ENCODE data around the gene ADAMTS7. TPM values are rescaled to one million over a fixed set of nuclear protein-coding genes. Genes with fewer than 3 reads are reported as not detected.
"Not testable (repeated sequence)": the region's sequence is repeated elsewhere in the genome, so short reads cannot be mapped to it uniquely, and the experiment has no call there.

ADAMTS7 gene
- total RNA-seq, 1 experiment from 2014 or later = 12.0 TPM

DNA sequence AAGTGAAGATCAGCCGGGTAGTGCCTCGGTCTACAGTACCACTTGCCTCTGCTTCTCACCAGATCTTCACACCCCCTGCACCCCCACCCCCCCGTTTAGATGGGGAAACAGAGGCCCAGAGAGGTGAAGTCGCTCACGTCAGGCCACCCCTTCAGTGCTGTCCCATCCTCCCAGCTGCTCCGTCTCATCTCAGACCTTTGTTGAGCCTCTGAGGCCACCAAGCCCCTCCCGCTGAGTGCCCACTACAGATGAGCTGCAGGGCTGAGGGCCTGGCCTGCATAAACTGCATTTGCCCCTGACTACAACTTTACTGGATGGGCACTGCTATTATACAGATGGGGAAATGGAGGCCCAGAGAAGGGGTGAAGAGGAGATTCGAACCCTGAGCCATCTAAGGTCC lies 35.8 kb downstream of the ADAMTS7 start (continued):
- TF ChIP-seq CBX3 (IDR thresholded peaks at IDR 0.05; ENCODE audit: low read depth) (no peak), SIN3A (IDR thresholded peaks at IDR 0.05; ENCODE audit: low read depth) (no peak), SRF (IDR thresholded peaks at IDR 0.05; ENCODE audit: low read depth) (no peak), REST (IDR thresholded peaks at IDR 0.05; ENCODE audit: low read depth) (no peak)

- BruUV-seq (replicated peaks); H4K20me1 ChIP-seq (ENCODE audit: insufficient read depth); H3K9ac ChIP-seq (ENCODE audit: low read length); intact Hi-C loops (cut with micrococcal nuclease); CTCF ChIA-PET; H3K4me3 ChIP-seq (replicated peaks in 1 of 2; ENCODE audit: low read depth in 1 of 2, low read length in 2 of 2); DNase-seq (ENCODE audit: low read depth, low spot score); H3K27ac ChIP-seq (ENCODE audit: low read depth, low read length); POLR2A ChIA-PET; H3K9me2 ChIP-seq (ENCODE audit: insufficient read depth); H3K79me2 ChIP-seq (ENCODE audit: insufficient read depth, low read length); H3K4me2 ChIP-seq (ENCODE audit: low read length); H3K27me3 ChIP-seq (ENCODE audit: insufficient read depth, low read length); H3K9me3 ChIP-seq (ENCODE audit: control insufficient read depth in 1 of 2, insufficient read depth in 1 of 2, low read depth in 1 of 2, low read length in 2 of 2); H2AFZ ChIP-seq (ENCODE audit: low read depth, low read length, poor library complexity, severe bottlenecking); RAD21 ChIA-PET (ENCODE audit: low non-redundant PET in 1 of 2, low total read pairs in 2 of 2, uncharacterized antibody in 2 of 2, unreplicated experiment in 2 of 2); ATAC-seq; H3K36me3 ChIP-seq (ENCODE audit: control insufficient read depth in 1 of 2, insufficient read depth in 2 of 2, low read length in 2 of 2); H3K4me1 ChIP-seq (ENCODE audit: control insufficient read depth in 1 of 2, insufficient read depth in 2 of 2, low read length in 2 of 2): not testable (repeated sequence)
Observed at GRCh38 chr15:78774451-78774990, 36.7 kb downstream of the ADAMTS7 start.

- H2AFZ ChIP-seq (ENCODE audit: low read depth, low read length, poor library complexity, severe bottlenecking); H3K9ac ChIP-seq (ENCODE audit: low read length); H3K9me3 ChIP-seq (ENCODE audit: control insufficient read depth in 1 of 2, insufficient read depth in 1 of 2, low read depth in 1 of 2, low read length in 2 of 2); H3K27ac ChIP-seq (ENCODE audit: low read depth, low read length); RAD21 ChIA-PET (ENCODE audit: low non-redundant PET in 1 of 2, low total read pairs in 2 of 2, uncharacterized antibody in 2 of 2, unreplicated experiment in 2 of 2); H4K20me1 ChIP-seq (ENCODE audit: insufficient read depth); intact Hi-C loops (cut with micrococcal nuclease); ATAC-seq; H3K79me2 ChIP-seq (ENCODE audit: insufficient read depth, low read length); CTCF ChIA-PET; H3K4me3 ChIP-seq (replicated peaks in 1 of 2; ENCODE audit: low read depth in 1 of 2, low read length in 2 of 2); H3K27me3 ChIP-seq (ENCODE audit: insufficient read depth, low read length); H3K36me3 ChIP-seq (ENCODE audit: control insufficient read depth in 1 of 2, insufficient read depth in 2 of 2, low read length in 2 of 2); BruUV-seq (replicated peaks); DNase-seq (ENCODE audit: low read depth, low spot score); POLR2A ChIA-PET; H3K9me2 ChIP-seq (ENCODE audit: insufficient read depth); H3K4me1 ChIP-seq (ENCODE audit: control insufficient read depth in 1 of 2, insufficient read depth in 2 of 2, low read length in 2 of 2); H3K4me2 ChIP-seq (ENCODE audit: low read length): not testable (repeated sequence)
Observed at GRCh38 chr15:78773765-78774450, 37.4 kb downstream of the ADAMTS7 start.

Measured in HCT116 (cell line).